Esophagus muscularis mucosa (tissue), 3 donors: ENCODE data around the gene LCE2A.
"Not testable (repeated sequence)": the region's sequence is repeated elsewhere in the genome, so short reads cannot be mapped to it uniquely, and the experiment has no call there.

ENCODE experiments used
- CTCF ChIP-seq, 3 experiments: fragments of 200-600 bp in 2 of 3; fragments of 450-650 bp in 1 of 3; sonication (generic) in 2 of 3; IDR thresholded peaks; one replicate each; pipeline ENCODE4 v1.5.1; 2017 to 2019; ENCODE audit warnings: antibody characterized with exemption in 3 of 3, mild to moderate bottlenecking in 2 of 3, moderate library complexity in 1 of 3
- POLR2A ChIP-seq: fragments of 450-650 bp; IDR thresholded peaks from one replicate; pipeline ENCODE4 v1.6.1; 2017; ENCODE audit warnings: antibody characterized with exemption, moderate library complexity, mild to moderate bottlenecking, low read depth

- TF ChIP-seq POLR2A; CTCF (IDR thresholded peaks at IDR 0.05): not testable (repeated sequence)
Measured at GRCh38 chr1:152666171-152666570, 32.0 kb upstream of the LCE2A start.
